Astrocyte (in vitro differentiated cells and primary cell): ENCODE data around the gene NCDN. TPM values are rescaled to one million over a fixed set of nuclear protein-coding genes. Genes with fewer than 3 reads are reported as not detected.

ENCODE experiments used
- DNase-seq: peaks from one replicate; pipeline ENCODE4 v3.0.0-alpha.2; 2010; ENCODE audit warnings: low read depth
- FAIRE-seq: peaks from 2 replicates; lab custom pipeline; 2011; peaks lifted over from hg19 to GRCh38; lab: Jason Lieb, UNC
- H2AFZ ChIP-seq: 2 replicates; pipeline ENCODE4 v1.6.0; 2012; ENCODE audit warnings: low read depth, low read length, inconsistent platforms
- H3K27ac ChIP-seq: 2 replicates; pipeline ENCODE4 v1.5.1; 2011; ENCODE audit warnings: low read depth, low read length, inconsistent platforms
- H3K27me3 ChIP-seq: 2 replicates; pipeline ENCODE4 v1.6.0; 2011; ENCODE audit warnings: low read length, inconsistent platforms; ENCODE audit not compliant: insufficient read depth
- H3K36me3 ChIP-seq: 2 replicates; pipeline ENCODE4 v1.5.1; 2011; ENCODE audit warnings: low read length, inconsistent platforms; ENCODE audit not compliant: insufficient read depth
- H3K4me1 ChIP-seq: 2 replicates; pipeline ENCODE4 v1.5.1; 2011; ENCODE audit warnings: low read length, inconsistent platforms; ENCODE audit not compliant: insufficient read depth
- H3K4me2 ChIP-seq: 2 replicates; pipeline ENCODE4 v1.6.0; 2012; ENCODE audit warnings: low read length, inconsistent platforms
- H3K4me3 ChIP-seq: 2 replicates; pipeline ENCODE4 v1.5.1; 2011; ENCODE audit warnings: low read depth, mild to moderate bottlenecking, low read length, inconsistent platforms; ENCODE audit not compliant: insufficient read depth
- H3K79me2 ChIP-seq: 2 replicates; pipeline ENCODE4 v1.6.0; 2012; ENCODE audit warnings: mild to moderate bottlenecking, low read length, inconsistent platforms; ENCODE audit not compliant: insufficient read depth
- H3K9ac ChIP-seq: 2 replicates; pipeline ENCODE4 v1.6.0; 2012; ENCODE audit warnings: mild to moderate bottlenecking, low read length, inconsistent platforms
- H3K9me3 ChIP-seq: 2 replicates; pipeline ENCODE4 v1.5.1; 2012; ENCODE audit warnings: low read depth, mild to moderate bottlenecking, low read length, inconsistent platforms; ENCODE audit not compliant: insufficient read depth
- H4K20me1 ChIP-seq: 2 replicates; pipeline ENCODE4 v1.6.0; 2012; ENCODE audit warnings: low read length, inconsistent platforms; ENCODE audit not compliant: insufficient read depth
- H3K27ac Mint-ChIP-seq: one replicate; pipeline ENCODE4 v1.8.0; 2021; ENCODE audit warnings: mild to moderate bottlenecking, mixed read lengths; ENCODE audit not compliant: unreplicated experiment
- H3K27me3 Mint-ChIP-seq: one replicate; pipeline ENCODE4 v1.8.0; 2021; ENCODE audit warnings: low read depth, mixed read lengths; ENCODE audit not compliant: unreplicated experiment
- H3K36me3 Mint-ChIP-seq: one replicate; pipeline ENCODE4 v1.8.0; 2021; ENCODE audit warnings: low read depth, mixed read lengths; ENCODE audit not compliant: unreplicated experiment
- H3K4me1 Mint-ChIP-seq: one replicate; pipeline ENCODE4 v1.8.0; 2021; ENCODE audit warnings: low read depth, mixed read lengths; ENCODE audit not compliant: unreplicated experiment
- H3K4me3 Mint-ChIP-seq: one replicate; pipeline ENCODE4 v1.8.0; 2021; ENCODE audit warnings: mild to moderate bottlenecking, moderate library complexity, mixed read lengths; ENCODE audit not compliant: unreplicated experiment
- H3K9me3 Mint-ChIP-seq: one replicate; pipeline ENCODE4 v1.8.0; 2021; ENCODE audit warnings: mild to moderate bottlenecking, mixed read lengths; ENCODE audit not compliant: unreplicated experiment
- EZH2 ChIP-seq: IDR thresholded peaks from 2 replicates; pipeline ENCODE4 v1.6.1; 2012; ENCODE audit warnings: mild to moderate bottlenecking, low read length, inconsistent platforms; ENCODE audit not compliant: insufficient read depth
- total RNA-seq: library from RNA; stranded (reverse); gene quantifications from 2 replicates; pipeline ENCODE4 v1.2.1, GENCODE V29; 2021
- TF ChIP-seq, protein P1 (sequence below): IDR thresholded peaks from 2 replicates; pipeline ENCODE4 v1.5.1; 2011; ENCODE audit warnings: low read depth, mild to moderate bottlenecking, inconsistent platforms, low read length, moderate library complexity; ENCODE audit not compliant: insufficient read depth

Gene NCDN
- total RNA-seq, 1 donor from 2014 or later, result 42.1 TPM

DNA sequence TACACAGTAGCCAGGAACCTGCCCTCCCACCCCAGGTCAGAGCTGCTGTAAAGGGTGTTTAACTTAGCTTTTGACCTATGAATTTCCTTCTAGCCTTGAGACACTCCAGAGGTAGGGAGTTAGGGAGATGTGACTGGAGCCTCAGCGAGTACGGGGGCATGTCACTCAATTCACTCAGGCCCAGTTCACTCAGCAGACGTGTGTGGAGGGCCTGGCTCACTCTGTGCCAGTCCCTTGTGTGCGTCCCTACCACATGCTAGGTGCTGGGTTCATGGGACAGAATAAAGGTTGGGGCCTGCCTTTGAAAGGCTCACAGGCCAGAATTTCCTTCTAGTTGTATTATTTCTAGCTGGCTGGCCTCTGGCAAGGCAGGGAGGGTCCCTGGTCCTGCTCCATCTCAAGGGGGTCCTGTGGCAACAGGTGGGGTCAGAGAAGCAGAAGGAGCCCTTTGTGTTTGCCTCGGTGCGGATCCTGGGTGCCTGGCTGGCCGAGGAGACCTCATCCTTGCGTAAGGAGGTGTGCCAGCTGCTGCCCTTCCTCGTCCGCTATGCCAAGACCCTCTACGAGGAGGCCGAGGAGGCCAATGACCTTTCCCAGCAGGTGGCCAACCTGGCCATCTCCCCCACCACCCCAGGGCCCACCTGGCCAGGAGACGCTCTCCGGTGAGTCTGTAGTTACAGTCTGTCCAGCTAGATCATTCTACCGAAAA, 4.5 kb downstream of the NCDN start:
- peaks cover 85% of the 10 kb centered on the region for H4K20me1 ChIP-seq
- no peak for DNase-seq
- no peak overlapping the region for H3K27ac ChIP-seq
- H3K4me1 Mint-ChIP-seq, result peaks cover 5% of the 10 kb centered on the region
- no peaks in the 10 kb centered on the region for H3K9me3 Mint-ChIP-seq
- H2AFZ ChIP-seq, result no peak overlapping the region
- H3K4me3 ChIP-seq, result no peak overlapping the region
- peaks cover 8% of the 10 kb centered on the region for H3K36me3 ChIP-seq
- H3K27ac Mint-ChIP-seq, result no peak overlapping the region
- no peak overlapping the region for H3K4me3 Mint-ChIP-seq
- H3K79me2 ChIP-seq, result peaks cover 45% of the 10 kb centered on the region
- H3K4me2 ChIP-seq, result peak overlapping the region; percentile 63
- FAIRE-seq, result no peak
- no peak overlapping the region for H3K9ac ChIP-seq
- peaks cover 14% of the 10 kb centered on the region for H3K4me1 ChIP-seq
- no peaks in the 10 kb centered on the region for H3K27me3 ChIP-seq
- H3K27me3 Mint-ChIP-seq, result no peaks in the 10 kb centered on the region
- no peaks in the 10 kb centered on the region for H3K9me3 ChIP-seq
- TF ChIP-seq EZH2, result no peak
- TF ChIP-seq, protein P1, sequence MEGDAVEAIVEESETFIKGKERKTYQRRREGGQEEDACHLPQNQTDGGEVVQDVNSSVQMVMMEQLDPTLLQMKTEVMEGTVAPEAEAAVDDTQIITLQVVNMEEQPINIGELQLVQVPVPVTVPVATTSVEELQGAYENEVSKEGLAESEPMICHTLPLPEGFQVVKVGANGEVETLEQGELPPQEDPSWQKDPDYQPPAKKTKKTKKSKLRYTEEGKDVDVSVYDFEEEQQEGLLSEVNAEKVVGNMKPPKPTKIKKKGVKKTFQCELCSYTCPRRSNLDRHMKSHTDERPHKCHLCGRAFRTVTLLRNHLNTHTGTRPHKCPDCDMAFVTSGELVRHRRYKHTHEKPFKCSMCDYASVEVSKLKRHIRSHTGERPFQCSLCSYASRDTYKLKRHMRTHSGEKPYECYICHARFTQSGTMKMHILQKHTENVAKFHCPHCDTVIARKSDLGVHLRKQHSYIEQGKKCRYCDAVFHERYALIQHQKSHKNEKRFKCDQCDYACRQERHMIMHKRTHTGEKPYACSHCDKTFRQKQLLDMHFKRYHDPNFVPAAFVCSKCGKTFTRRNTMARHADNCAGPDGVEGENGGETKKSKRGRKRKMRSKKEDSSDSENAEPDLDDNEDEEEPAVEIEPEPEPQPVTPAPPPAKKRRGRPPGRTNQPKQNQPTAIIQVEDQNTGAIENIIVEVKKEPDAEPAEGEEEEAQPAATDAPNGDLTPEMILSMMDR, result no peak
- H3K36me3 Mint-ChIP-seq, result peaks cover 10% of the 10 kb centered on the region

- H3K27ac Mint-ChIP-seq, result no peak overlapping the region
- Histone ChIP-seq H3K27me3 (no peaks in the 10 kb centered on the region), H3K9me3 (no peaks in the 10 kb centered on the region), H4K20me1 (peaks cover 89% of the 10 kb centered on the region), H3K9ac (no peak overlapping the region), H3K4me2 (no peak overlapping the region), H3K4me3 (no peak overlapping the region), H3K36me3 (peaks cover 8% of the 10 kb centered on the region), H2AFZ (no peak overlapping the region), H3K27ac (no peak overlapping the region), H3K4me1 (peaks cover 14% of the 10 kb centered on the region), H3K79me2 (peaks cover 38% of the 10 kb centered on the region)
- FAIRE-seq (no peak), DNase-seq (no peak)
- no peaks in the 10 kb centered on the region for H3K27me3 Mint-ChIP-seq
- H3K9me3 Mint-ChIP-seq, result no peaks in the 10 kb centered on the region
- no peak for TF ChIP-seq EZH2
- TF ChIP-seq, protein P1, result no peak
- H3K4me1 Mint-ChIP-seq, result peaks cover 8% of the 10 kb centered on the region
- peaks cover 10% of the 10 kb centered on the region for H3K36me3 Mint-ChIP-seq
- no peak overlapping the region for H3K4me3 Mint-ChIP-seq
Measured at GRCh38 chr1:35563166-35563565, 5.6 kb downstream of the NCDN start.

GRCh38 chr1:35564037-35564883, 6.7 kb downstream of the NCDN start:
- no peak for FAIRE-seq
- H3K27ac ChIP-seq, result no peak overlapping the region

More at GRCh38 chr1:35564037-35564883, 6.7 kb downstream of the NCDN start:
- peaks cover 32% of the 10 kb centered on the region for H3K79me2 ChIP-seq
- no peak overlapping the region for H3K9ac ChIP-seq
- H3K36me3 ChIP-seq, result peaks cover 8% of the 10 kb centered on the region
- no peak overlapping the region for H3K4me2 ChIP-seq
- H3K27me3 ChIP-seq, result no peaks in the 10 kb centered on the region
- Mint-ChIP-seq H3K4me1 (peaks cover 16% of the 10 kb centered on the region), H3K36me3 (peaks cover 10% of the 10 kb centered on the region), H3K27ac (no peak overlapping the region), H3K27me3 (no peaks in the 10 kb centered on the region), H3K4me3 (no peak overlapping the region), H3K9me3 (no peaks in the 10 kb centered on the region)
- no peak overlapping the region for H3K4me3 ChIP-seq
- TF ChIP-seq, protein P1, result peak; percentile 82
- no peak for TF ChIP-seq EZH2
- H2AFZ ChIP-seq, result no peak overlapping the region
- peak; percentile 34 for DNase-seq
- H4K20me1 ChIP-seq, result peaks cover 86% of the 10 kb centered on the region
- no peaks in the 10 kb centered on the region for H3K9me3 ChIP-seq
- H3K4me1 ChIP-seq, result peaks cover 11% of the 10 kb centered on the region
